ENCODE measurements around the gene PKMYT1.
"Not testable (repeated sequence)": the region's sequence is repeated elsewhere in the genome, so short reads cannot be mapped to it uniquely, and the experiment has no call there.

Gene PKMYT1

DNA sequence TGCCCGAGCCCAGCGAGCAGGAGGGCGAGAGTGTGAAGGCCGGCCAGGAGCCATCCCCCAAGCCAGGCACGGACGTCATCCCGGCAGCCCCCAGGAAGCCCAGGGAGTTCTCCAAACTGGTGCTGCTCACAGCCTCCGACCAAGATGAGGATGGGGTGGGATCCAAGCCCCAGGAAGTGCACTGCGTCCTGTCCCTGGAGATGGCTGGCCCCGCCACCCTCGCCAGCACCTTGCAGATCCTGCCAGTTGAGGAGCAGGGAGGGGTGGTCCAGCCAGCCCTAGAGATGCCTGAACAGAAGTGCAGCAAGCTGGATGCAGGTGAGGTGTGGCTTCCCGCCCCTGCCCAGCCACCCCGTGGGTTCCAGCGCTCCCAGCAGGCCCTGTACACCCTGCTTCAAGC lies 50.6 kb downstream of the PKMYT1 start:
- no peak for DNase-seq

DNA sequence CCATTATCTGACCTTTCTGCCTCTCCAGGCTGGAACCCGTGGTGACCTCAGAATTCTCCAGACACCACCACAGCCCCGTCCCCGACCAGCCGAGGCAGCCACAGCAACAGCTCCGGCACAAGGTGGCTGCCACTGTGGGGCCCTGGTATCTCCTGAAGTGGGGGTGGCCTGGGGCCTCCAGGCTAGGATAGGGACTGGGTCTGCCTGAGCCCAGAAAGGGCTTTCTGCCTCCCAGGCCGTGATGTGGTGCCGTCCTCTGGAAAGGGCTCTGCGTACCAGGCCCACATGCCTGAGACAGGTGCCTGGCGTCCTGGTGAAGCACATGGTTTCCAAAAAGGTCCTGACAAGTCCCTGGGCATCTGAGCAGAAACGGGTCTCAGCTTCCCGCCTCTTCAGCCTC lies 51.5 kb downstream of the PKMYT1 start:
- no peak for DNase-seq

DNA sequence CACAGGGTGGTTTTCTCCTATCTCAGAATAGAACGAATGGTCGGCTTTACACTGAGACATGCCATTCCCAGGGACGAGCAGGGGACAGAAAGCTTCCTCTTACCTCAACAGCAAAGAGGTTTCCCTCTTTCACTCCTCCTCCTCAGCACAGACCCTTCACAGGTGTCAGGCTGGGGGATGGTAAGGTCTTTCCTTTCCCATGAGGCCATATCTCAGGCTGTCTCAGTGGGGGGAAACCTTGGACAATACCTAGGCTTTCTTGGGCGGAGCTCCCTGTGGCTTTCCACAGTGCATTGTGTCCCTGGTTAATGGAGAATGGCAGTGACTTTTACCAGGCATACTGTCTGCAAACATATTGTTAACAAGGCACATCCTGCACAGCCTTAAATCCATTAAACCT lies 52.1 kb downstream of the PKMYT1 start:
- DNase-seq, result not testable (repeated sequence)

DNA sequence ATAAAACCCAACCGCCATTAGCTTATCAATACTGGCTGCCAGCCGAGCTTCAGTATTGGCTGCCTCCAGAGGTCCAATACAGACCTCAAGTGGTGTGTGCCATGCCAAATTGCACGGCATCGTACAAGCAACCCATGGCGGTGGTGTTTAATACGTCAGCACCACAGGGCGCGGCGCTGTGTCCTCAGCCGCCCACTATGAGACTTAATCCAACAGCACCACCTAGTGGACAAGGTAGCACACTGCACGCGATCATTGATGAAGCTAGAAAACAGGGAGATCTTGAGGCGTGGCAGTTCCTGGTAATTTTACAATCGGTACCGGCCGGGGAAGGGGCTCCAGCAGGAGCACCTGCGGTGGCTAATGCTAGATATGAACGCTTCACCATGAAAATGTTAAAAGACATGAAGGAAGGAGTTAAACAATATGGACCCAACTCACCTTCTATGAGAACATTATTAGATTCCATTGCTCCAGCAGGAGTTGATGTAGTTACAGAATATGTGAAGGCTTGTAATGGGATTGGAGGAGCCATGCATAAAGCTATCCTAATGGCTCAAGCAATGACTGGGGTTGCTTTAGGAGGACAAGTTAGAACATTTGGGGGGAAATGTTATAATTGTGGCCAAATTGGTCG lies 53.1 kb downstream of the PKMYT1 start:
- DNase-seq, result peak; percentile 84

DNA sequence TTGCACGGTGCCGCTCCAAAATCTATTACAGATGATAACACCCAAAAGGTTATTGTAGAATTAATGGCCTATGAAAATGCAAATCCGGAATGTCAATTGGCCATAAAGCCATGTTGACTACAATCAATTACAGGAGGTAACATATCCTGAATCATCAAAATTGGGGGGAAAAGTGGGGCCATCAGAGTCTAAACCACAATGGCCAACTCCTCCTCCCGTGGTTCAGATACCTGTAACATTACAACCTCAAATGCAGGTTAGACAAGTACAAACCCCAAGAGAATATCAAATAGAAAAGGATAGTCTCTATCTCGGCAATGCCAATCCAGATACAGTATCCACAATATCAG lies 53.6 kb downstream of the PKMYT1 start:
- no peak for DNase-seq

DNA sequence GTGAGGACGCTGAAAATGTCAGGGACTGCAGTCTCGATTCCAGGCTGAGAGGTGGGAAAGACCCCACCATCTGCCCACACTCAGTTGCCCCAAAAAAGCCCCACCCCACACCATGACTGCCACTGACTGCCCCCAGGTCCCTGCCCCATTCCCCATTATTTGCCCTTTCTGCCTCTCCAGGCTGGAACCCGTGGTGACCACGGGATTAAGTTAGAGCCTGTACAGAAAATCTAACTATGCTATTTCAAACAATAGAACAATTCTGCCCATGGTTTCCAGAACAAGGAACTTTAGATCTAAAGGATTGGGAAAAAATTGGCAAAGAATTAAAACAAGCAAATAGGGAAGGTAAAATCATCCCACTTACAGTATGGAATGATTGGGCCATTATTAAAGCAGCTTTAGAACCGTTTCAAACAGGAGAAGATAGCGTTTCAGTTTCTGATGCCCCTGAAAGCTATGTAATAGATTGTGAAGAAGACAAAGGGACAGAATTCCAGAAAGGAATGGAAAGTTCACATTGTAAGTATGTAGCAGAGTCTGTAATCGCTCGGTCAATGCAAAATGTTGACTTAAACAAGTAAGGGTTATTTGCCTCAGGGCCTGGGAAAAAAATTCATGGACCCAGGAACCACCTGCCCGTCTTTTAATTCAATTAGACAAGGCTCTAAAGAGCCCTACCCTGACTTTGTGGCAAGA lies 54.1 kb downstream of the PKMYT1 start:
- DNase-seq, result no peak

DNA sequence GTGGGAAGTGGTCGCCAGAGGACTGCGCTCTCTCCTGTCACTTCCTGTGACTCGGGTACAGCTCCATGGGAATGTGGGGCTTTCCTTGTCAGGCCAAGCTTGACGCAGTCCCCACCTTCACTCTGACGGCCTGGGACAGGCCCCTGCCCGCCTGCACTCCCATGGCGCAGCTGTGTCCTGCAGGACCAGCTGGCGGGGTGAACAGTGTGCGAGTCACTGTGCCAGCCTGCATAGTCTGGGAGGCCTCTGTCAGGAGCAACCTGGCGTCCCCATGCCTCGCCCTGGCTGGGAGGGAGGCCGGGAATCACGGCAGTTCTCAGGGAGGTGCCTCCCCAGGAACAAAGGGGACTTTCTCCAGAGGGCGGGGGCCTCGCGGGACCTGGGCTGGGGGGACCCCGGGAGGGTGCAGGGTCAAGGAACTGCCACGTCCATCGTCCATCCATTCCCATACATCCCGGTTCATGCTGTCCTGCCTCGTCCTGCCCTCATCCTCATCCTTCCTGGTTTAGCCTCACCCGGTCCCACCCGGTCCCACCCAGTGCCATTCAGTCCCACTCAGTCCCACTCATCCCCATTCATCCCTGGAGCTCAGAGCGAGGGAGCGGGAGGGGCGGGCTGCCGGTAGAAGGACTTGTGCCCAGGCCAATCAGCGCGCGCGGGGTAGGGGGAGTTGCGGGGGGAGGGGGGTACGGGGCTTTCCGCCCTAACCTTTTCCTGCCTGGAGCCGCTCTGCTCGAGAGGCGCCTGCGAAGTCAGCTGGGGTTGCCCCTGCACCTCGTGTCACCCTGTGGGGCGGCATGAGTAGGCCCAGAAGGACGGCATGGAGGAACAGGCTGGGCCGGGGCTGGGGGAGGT lies 55.1 kb downstream of the PKMYT1 start:
- DNase-seq, result no peak

DNA sequence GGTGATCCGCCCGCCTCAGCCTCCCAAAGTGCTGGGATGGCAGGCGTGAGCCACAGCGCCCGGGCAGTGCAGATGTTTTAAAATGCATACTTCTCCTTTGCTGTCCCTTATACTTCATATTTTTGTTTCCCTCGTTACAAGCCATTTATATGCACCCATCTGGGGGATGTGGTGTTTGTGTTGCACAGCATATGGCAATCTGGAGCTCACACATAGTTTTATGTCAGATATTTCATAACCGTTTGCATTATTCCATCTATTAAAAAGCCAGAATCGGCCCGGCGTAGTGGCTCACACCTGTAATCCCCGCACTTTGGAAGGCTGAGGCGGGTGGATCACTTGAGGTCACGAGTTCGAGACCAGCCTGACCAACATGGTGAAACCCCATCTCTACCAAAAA lies 56.8 kb downstream of the PKMYT1 start:
- no peak for DNase-seq

All from left hindlimb (tissue), 1 donor.